Endothelial cell of umbilical vein (primary cell): ENCODE results near the gene PSMD3. TPM values are rescaled to one million over a fixed set of nuclear protein-coding genes. Genes with fewer than 3 reads are reported as not detected.

Experiments
- BruUV-seq: library from RNA; stranded (reverse); fragments of 400-500 nt; replicated peaks from 2 replicates; lab custom pipeline; 2021; lab: Mats Ljungman, UMichigan
- CTCF ChIA-PET: fragments of 300-600, 350-600 bp; sonication (Branson Sonifier 250); formaldehyde crosslinking; loops from one replicate; lab custom pipeline; 2021; ENCODE audit warnings: antibody characterized with exemption, inconsistent platforms; lab: Charles Lee
- POLR2A ChIA-PET: fragments of 300-600, 350-600 bp; sonication (Branson Sonifier 250); formaldehyde crosslinking; loops from one replicate; lab custom pipeline; 2021; ENCODE audit warnings: antibody characterized with exemption, inconsistent platforms; lab: Charles Lee
- DNase-seq: peaks from one replicate; pipeline ENCODE4 v3.0.0-alpha.2; 2011; ENCODE audit warnings: low read depth, low spot score
- FAIRE-seq: peaks from 2 replicates; lab custom pipeline; 2011; peaks lifted over from hg19 to GRCh38; lab: Jason Lieb, UNC
- H2AFZ ChIP-seq: 2 replicates; pipeline ENCODE4 v1.6.0; 2012; ENCODE audit warnings: low read depth, low read length, control low read depth, inconsistent platforms
- H3K27ac ChIP-seq: 2 replicates; pipeline ENCODE4 v1.5.1; 2011; ENCODE audit warnings: low read depth, mild to moderate bottlenecking, control low read depth, low read length, moderate library complexity; ENCODE audit not compliant: insufficient read depth
- H3K27me3 ChIP-seq, 2 experiments: 2 replicates each; pipeline versions ENCODE4 v1.6.0 to v1.6.1; 2011; ENCODE audit warnings: low read length in 2 of 2, mixed read lengths in 1 of 2; ENCODE audit not compliant: control insufficient read depth in 2 of 2, insufficient read depth in 2 of 2
- H3K36me3 ChIP-seq, 2 experiments: 2 replicates in 1 of 2; 3 replicates in 1 of 2; pipeline ENCODE4 v1.5.1; 2011; ENCODE audit warnings: low read length in 2 of 2, mild to moderate bottlenecking in 1 of 2, moderate library complexity in 1 of 2; ENCODE audit not compliant: control insufficient read depth in 2 of 2, insufficient read depth in 2 of 2; ENCODE audit errors: extremely low read depth in 1 of 2
- H3K4me1 ChIP-seq: 3 replicates; pipeline ENCODE4 v1.5.1; 2011; ENCODE audit warnings: mild to moderate bottlenecking, low read length; ENCODE audit not compliant: control insufficient read depth, insufficient read depth; ENCODE audit errors: extremely low read depth
- H3K4me2 ChIP-seq: 2 replicates; pipeline ENCODE4 v1.6.1; 2011; ENCODE audit warnings: low read length, control low read depth, mixed read lengths; ENCODE audit not compliant: insufficient read depth
- H3K4me3 ChIP-seq, 3 experiments: fragments of 200-600 bp in 1 of 3; sonication (generic), shearing (Covaris generic) in 1 of 3; replicated peaks in 1 of 3; 2 replicates each; pipeline ENCODE4 v1.5.1; 2011 to 2016; ENCODE audit warnings: control low read depth in 3 of 3, low read length in 3 of 3, mild to moderate bottlenecking in 2 of 3, inconsistent platforms in 1 of 3, low read depth in 1 of 3, moderate library complexity in 1 of 3; ENCODE audit not compliant: insufficient read depth in 1 of 3
- H3K79me2 ChIP-seq: 2 replicates; pipeline ENCODE4 v1.6.0; 2012; ENCODE audit warnings: low read length, inconsistent platforms; ENCODE audit not compliant: control insufficient read depth, insufficient read depth
- H3K9ac ChIP-seq: replicated peaks from 2 replicates; pipeline ENCODE3; 2011; ENCODE audit warnings: low read length, control low read depth; ENCODE audit not compliant: insufficient read depth; ENCODE audit errors: extremely low read depth
- H3K9me1 ChIP-seq: replicated peaks from 3 replicates; pipeline ENCODE4 v1.6.0; 2011; ENCODE audit warnings: mild to moderate bottlenecking, low read length; ENCODE audit not compliant: control insufficient read depth, insufficient read depth; ENCODE audit errors: extremely low read depth
- H3K9me3 ChIP-seq: replicated peaks from 2 replicates; pipeline ENCODE4 v1.5.1; 2012; ENCODE audit warnings: low read length, inconsistent platforms; ENCODE audit not compliant: control insufficient read depth, insufficient read depth
- H4K20me1 ChIP-seq: replicated peaks from 2 replicates; pipeline ENCODE3; 2011; ENCODE audit warnings: mild to moderate bottlenecking, low read length; ENCODE audit not compliant: control insufficient read depth, insufficient read depth; ENCODE audit errors: extremely low read depth
- CTCF ChIP-seq, 2 donors: IDR thresholded peaks; 1 replicate in 1 of 2; 2 replicates in 1 of 2; pipeline ENCODE4 v1.5.1; 2011; ENCODE audit warnings: low read length in 2 of 2, mild to moderate bottlenecking in 2 of 2, moderate library complexity in 2 of 2, control low read depth in 1 of 2, inconsistent platforms in 1 of 2, low read depth in 1 of 2; ENCODE audit not compliant: insufficient read depth in 1 of 2; ENCODE audit errors: extremely low read depth in 1 of 2
- EZH2 ChIP-seq: IDR thresholded peaks from 2 replicates; pipeline ENCODE4 v1.6.1; 2012; ENCODE audit warnings: borderline replicate concordance, low read depth, mild to moderate bottlenecking, moderate library complexity, low read length, inconsistent platforms; ENCODE audit not compliant: severe bottlenecking
- FOS ChIP-seq: IDR thresholded peaks from 2 replicates; pipeline ENCODE4 v1.6.1; 2011; ENCODE audit warnings: mild to moderate bottlenecking, low read length, moderate library complexity, borderline replicate concordance; ENCODE audit not compliant: insufficient read depth
- GATA2 ChIP-seq: IDR thresholded peaks from 2 replicates; pipeline ENCODE4 v1.7.0; 2011; ENCODE audit warnings: low read depth, mild to moderate bottlenecking, moderate library complexity, mixed read lengths, low read length; ENCODE audit not compliant: insufficient read length, insufficient read depth
- JUN ChIP-seq: IDR thresholded peaks from 2 replicates; pipeline ENCODE4 v1.6.1; 2011; ENCODE audit warnings: borderline replicate concordance, low read depth; ENCODE audit not compliant: insufficient read length, insufficient read depth
- MAX ChIP-seq: IDR thresholded peaks from 2 replicates; pipeline ENCODE4 v1.6.1; 2011; ENCODE audit not compliant: insufficient read depth, insufficient read length
- MYC ChIP-seq: IDR thresholded peaks from one replicate; pipeline ENCODE4 v1.6.1; 2011; ENCODE audit warnings: mild to moderate bottlenecking, low read depth, low read length
- POLR2A ChIP-seq: IDR thresholded peaks from 2 replicates; pipeline ENCODE4 v1.6.1; 2012; ENCODE audit warnings: low read depth, mild to moderate bottlenecking, control low read depth, low read length
- POLR2AphosphoS5 ChIP-seq: IDR thresholded peaks from 2 replicates; pipeline ENCODE4 v1.6.1; 2012; ENCODE audit warnings: low read depth, mild to moderate bottlenecking, control low read depth, low read length, moderate library complexity; ENCODE audit not compliant: insufficient read depth
- dilution Hi-C: fragments of 300-500 bp; cut with MboI; formaldehyde crosslinking; loops from one replicate; pipeline ENCODE4 v1.15.0; 2019; ENCODE audit warnings: low sequenced_read_pairs; ENCODE audit not compliant: extremely low pct_ligation_motif_present
- intact Hi-C: fragments of 100-400 bp; cut with micrococcal nuclease; formaldehyde crosslinking; loops from one replicate; pipeline ENCODE4 v1.10.0; 2022
- polyA plus RNA-seq, 4 experiments: library from polyadenylated mRNA; depleted of rRNA in 3 of 4; stranded (reverse) in 3 of 4; unstranded in 1 of 4; fragments of >200 nt; gene quantifications; 2 replicates each; pipeline versions ENCODE4 v1.2.1 to v1.2.3, GENCODE V29; 2011 to 2012; ENCODE audit warnings: missing spikeins in 1 of 4
- total RNA-seq: library from RNA; stranded (reverse); gene quantifications from 2 replicates; pipeline ENCODE4 v1.2.3, GENCODE V29; 2021

The PSMD3 gene
- total and polyA plus RNA-seq, 2 donors (not counting 3 experiments of a cell fraction or from before 2014, with no cell fraction given): 120 to 136 TPM

DNA sequence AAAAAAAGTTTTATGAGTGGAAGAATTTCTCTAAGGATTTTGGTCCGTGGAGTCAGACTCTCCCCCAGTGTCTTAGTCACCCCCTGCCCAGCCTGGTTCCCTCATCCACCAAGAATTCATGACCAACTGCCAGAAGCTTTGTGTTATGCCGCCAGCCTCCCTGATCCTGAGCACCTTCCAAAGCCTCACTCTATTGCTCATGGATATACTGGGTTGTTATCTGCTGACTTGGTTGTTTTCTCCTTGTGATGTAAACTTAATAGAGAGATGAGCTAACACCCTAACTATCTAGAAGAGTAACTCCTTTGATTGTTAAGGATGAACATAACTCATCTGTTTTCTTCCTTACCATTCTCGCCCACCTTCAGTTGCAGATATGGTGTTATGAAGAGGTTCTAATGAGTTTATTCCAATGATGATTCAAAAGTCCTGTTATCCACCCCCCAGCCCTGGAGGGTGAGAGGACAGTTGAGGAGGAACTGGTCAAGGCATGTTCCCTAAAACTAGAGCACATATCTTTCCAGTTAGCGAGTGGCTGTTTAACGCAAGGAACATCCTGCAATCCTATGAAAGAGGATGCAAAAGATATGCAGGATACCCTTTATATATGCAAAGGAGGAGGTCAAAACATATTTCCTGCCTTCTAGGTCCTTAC lies 1.5 kb upstream of the PSMD3 start:
- dilution Hi-C loops (no loop called here), intact Hi-C loops (no loop called here)
- no TSS peak for BruUV-seq
- peaks cover 21% of the 10 kb centered on the region for H3K4me1 ChIP-seq
- no peak overlapping the region for H3K4me2 ChIP-seq
- H3K36me3 ChIP-seq: peaks cover 0 to 2% of the 10 kb centered on the region in 2 experiments
- no peak for TF ChIP-seq POLR2A
- TF ChIP-seq EZH2: no peak
- no peak for TF ChIP-seq CTCF (IDR thresholded peaks at IDR 0.05; ENCODE audit: extremely low read depth in 1 of 2, insufficient read depth in 1 of 2, low read depth in 1 of 2, low read length in 2 of 2)
- no peak for TF ChIP-seq FOS
- no peak for TF ChIP-seq MYC
- TF ChIP-seq POLR2AphosphoS5: no peak
- no peak for TF ChIP-seq JUN
- no peak for TF ChIP-seq GATA2
- TF ChIP-seq MAX: no peak
- no peaks in the 10 kb centered on the region for H4K20me1 ChIP-seq
- H3K9ac ChIP-seq: no peak overlapping the region
- H2AFZ ChIP-seq: no peak overlapping the region
- H3K27ac ChIP-seq: no peak overlapping the region
- ChIA-PET POLR2A (no interaction called here), CTCF (interaction anchor here (1.6 to 7.2 kb wide), 4 partner anchors 18 to 106 kb away, joined by 4 to 108 read pairs (median 18); partner anchors contain the start of gene CSF3)
- H3K79me2 ChIP-seq: peaks cover 24% of the 10 kb centered on the region
- no peak for FAIRE-seq
- no peaks in the 10 kb centered on the region for H3K9me3 ChIP-seq
- H3K9me1 ChIP-seq: no peaks in the 10 kb centered on the region
- peaks cover 8 to 19% of the 10 kb centered on the region in 2 experiments for H3K27me3 ChIP-seq
- no peak for DNase-seq
- no peak overlapping the region for H3K4me3 ChIP-seq
